OCI-LY1 (cell line): Measurements from ENCODE around the gene CRMP1.

Experiments used
- CTCF ChIP-seq: fragments of 200-600 bp; sonication (generic), shearing (Covaris generic); IDR thresholded peaks from 2 replicates; pipeline ENCODE4 v1.5.1; 2017; ENCODE audit warnings: mild to moderate bottlenecking, antibody characterized with exemption, low read length, moderate library complexity, mixed read lengths
- EZH2 ChIP-seq: fragments of 200-600 bp; sonication (generic), shearing (Covaris generic); IDR thresholded peaks from 2 replicates; pipeline ENCODE4 v1.8.0; 2017; ENCODE audit warnings: borderline replicate concordance, mixed run types, mild to moderate bottlenecking, antibody characterized with exemption, low read length, moderate library complexity, mixed read lengths

GRCh38 chr4:5839332-5839731 is 53.6 kb downstream of the CRMP1 start:
- TF ChIP-seq CTCF (no peak), EZH2 (no peak)
